Erythroblast (primary cell): Measurements from ENCODE around the gene MYL12B.

Source experiments
- GATA1 ChIP-seq: IDR thresholded peaks from 2 replicates; pipeline ENCODE4 v1.6.1; 2011; ENCODE audit warnings: low read depth, mild to moderate bottlenecking, control low read depth, low read length, moderate library complexity
- POLR2A ChIP-seq: IDR thresholded peaks from 2 replicates; pipeline ENCODE4 v1.6.1; 2011; ENCODE audit warnings: mild to moderate bottlenecking, low read length

GRCh38 chr18:3297025-3297984, 35.4 kb downstream of the MYL12B start:
- TF ChIP-seq POLR2A (peak; percentile 82), GATA1 (no peak)
